ENCODE data around the gene CDH23. TPM values are rescaled to one million over a fixed set of nuclear protein-coding genes. Genes with fewer than 3 reads are reported as not detected.

The CDH23 gene
- total RNA-seq, 1 experiment from 2014 or later: 0.02 TPM

- CTCF ChIA-PET: no interaction called here
- POLR2A ChIA-PET: interaction anchor here (1.7 kb wide), 1 partner anchor 19 kb away, joined by 4 read pairs; no protein-coding TSS in a partner anchor
- no peak for TF ChIP-seq CTCF (IDR thresholded peaks at IDR 0.05; ENCODE audit: unreplicated experiment)
- no peaks in the 10 kb centered on the region for H3K4me1 Mint-ChIP-seq (ENCODE audit: insufficient read depth, unreplicated experiment)
- H3K9me3 Mint-ChIP-seq (ENCODE audit: unreplicated experiment): no peaks in the 10 kb centered on the region
- H3K27me3 Mint-ChIP-seq (ENCODE audit: insufficient read depth, unreplicated experiment): no peaks in the 10 kb centered on the region
- no peak overlapping the region for H3K4me3 Mint-ChIP-seq (ENCODE audit: unreplicated experiment)
- no peak overlapping the region for H3K27ac Mint-ChIP-seq (ENCODE audit: low read depth, unreplicated experiment)
- no TSS peak for BruUV-seq (replicated peaks)
- no peaks in the 10 kb centered on the region for H3K36me3 Mint-ChIP-seq (ENCODE audit: insufficient read depth, unreplicated experiment)
- intact Hi-C loops (cut with micrococcal nuclease): no loop called here
- no peak for DNase-seq (ENCODE audit: unreplicated experiment)
These were observed 351.1 kb downstream of the CDH23 start for GRCh38 chr10:71747551-71748523.

GRCh38 chr10:71748671-71749191 lies 352.0 kb downstream of the CDH23 start:
- Mint-ChIP-seq H3K9me3 (ENCODE audit: unreplicated experiment) (no peaks in the 10 kb centered on the region), H3K27ac (ENCODE audit: low read depth, unreplicated experiment) (no peak overlapping the region), H3K36me3 (ENCODE audit: insufficient read depth, unreplicated experiment) (no peaks in the 10 kb centered on the region), H3K27me3 (ENCODE audit: insufficient read depth, unreplicated experiment) (no peaks in the 10 kb centered on the region), H3K4me3 (ENCODE audit: unreplicated experiment) (no peak overlapping the region), H3K4me1 (ENCODE audit: insufficient read depth, unreplicated experiment) (no peaks in the 10 kb centered on the region)
- no peak for DNase-seq (ENCODE audit: unreplicated experiment)
- TF ChIP-seq CTCF (IDR thresholded peaks at IDR 0.05; ENCODE audit: unreplicated experiment): no peak
- intact Hi-C loops (cut with micrococcal nuclease): no loop called here
- no TSS peak for BruUV-seq (replicated peaks)
- ChIA-PET CTCF (no interaction called here), POLR2A (no interaction called here)

GRCh38 chr10:71749396-71749795 lies 352.7 kb downstream of the CDH23 start:
- intact Hi-C loops (cut with micrococcal nuclease): no loop called here
- Mint-ChIP-seq H3K4me3 (ENCODE audit: unreplicated experiment) (no peak overlapping the region), H3K27me3 (ENCODE audit: insufficient read depth, unreplicated experiment) (no peaks in the 10 kb centered on the region), H3K4me1 (ENCODE audit: insufficient read depth, unreplicated experiment) (no peaks in the 10 kb centered on the region), H3K27ac (ENCODE audit: low read depth, unreplicated experiment) (no peak overlapping the region), H3K36me3 (ENCODE audit: insufficient read depth, unreplicated experiment) (no peaks in the 10 kb centered on the region), H3K9me3 (ENCODE audit: unreplicated experiment) (no peaks in the 10 kb centered on the region)
- ChIA-PET CTCF (no interaction called here), POLR2A (no interaction called here)
- DNase-seq (ENCODE audit: unreplicated experiment): no peak
- BruUV-seq (replicated peaks): no TSS peak
- TF ChIP-seq CTCF (IDR thresholded peaks at IDR 0.05; ENCODE audit: unreplicated experiment): no peak

- H3K36me3 Mint-ChIP-seq (ENCODE audit: insufficient read depth, unreplicated experiment): no peaks in the 10 kb centered on the region
- ChIA-PET CTCF (interaction anchor here (0.7 kb wide), 1 partner anchor 10 kb away, joined by 3 read pairs; no protein-coding TSS in a partner anchor), POLR2A (no interaction called here)
- H3K27ac Mint-ChIP-seq (ENCODE audit: low read depth, unreplicated experiment): no peak overlapping the region
- no peaks in the 10 kb centered on the region for H3K9me3 Mint-ChIP-seq (ENCODE audit: unreplicated experiment)
- no peak overlapping the region for H3K4me3 Mint-ChIP-seq (ENCODE audit: unreplicated experiment)
- BruUV-seq (replicated peaks): no TSS peak
- no peak for TF ChIP-seq CTCF (IDR thresholded peaks at IDR 0.05; ENCODE audit: unreplicated experiment)
- H3K4me1 Mint-ChIP-seq (ENCODE audit: insufficient read depth, unreplicated experiment): no peaks in the 10 kb centered on the region
- intact Hi-C loops (cut with micrococcal nuclease): no loop called here
- H3K27me3 Mint-ChIP-seq (ENCODE audit: insufficient read depth, unreplicated experiment): no peaks in the 10 kb centered on the region
- no peak for DNase-seq (ENCODE audit: unreplicated experiment)
These were observed 353.6 kb downstream of the CDH23 start for GRCh38 chr10:71750124-71750841.
